ENCODE measurements around the gene ENDOD1. TPM values are rescaled to one million over a fixed set of nuclear protein-coding genes. Genes with fewer than 3 reads are reported as not detected.

ENDOD1 gene
- total RNA-seq, 1 experiment from 2014 or later: 16.2 TPM

DNA sequence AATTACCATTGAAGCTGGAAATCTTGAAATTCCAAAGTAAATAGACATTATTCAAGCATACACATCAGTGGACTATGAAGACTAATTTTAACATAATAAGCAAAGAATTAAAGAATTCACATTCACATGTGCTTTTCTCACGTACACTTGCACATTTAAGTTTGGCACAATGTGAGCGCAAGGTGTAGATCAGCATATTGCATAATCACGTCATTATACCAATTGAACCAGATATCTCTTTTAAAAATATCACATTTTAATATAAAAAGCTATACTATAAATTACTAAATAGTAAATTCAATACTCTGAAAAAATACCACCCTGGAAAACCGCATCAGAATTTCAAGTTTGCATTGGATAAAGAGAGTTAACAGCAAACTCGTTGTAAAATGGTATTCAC, 80.6 kb downstream of the ENDOD1 start:
- DNase-seq (ENCODE audit: low read depth): no peak

DNA sequence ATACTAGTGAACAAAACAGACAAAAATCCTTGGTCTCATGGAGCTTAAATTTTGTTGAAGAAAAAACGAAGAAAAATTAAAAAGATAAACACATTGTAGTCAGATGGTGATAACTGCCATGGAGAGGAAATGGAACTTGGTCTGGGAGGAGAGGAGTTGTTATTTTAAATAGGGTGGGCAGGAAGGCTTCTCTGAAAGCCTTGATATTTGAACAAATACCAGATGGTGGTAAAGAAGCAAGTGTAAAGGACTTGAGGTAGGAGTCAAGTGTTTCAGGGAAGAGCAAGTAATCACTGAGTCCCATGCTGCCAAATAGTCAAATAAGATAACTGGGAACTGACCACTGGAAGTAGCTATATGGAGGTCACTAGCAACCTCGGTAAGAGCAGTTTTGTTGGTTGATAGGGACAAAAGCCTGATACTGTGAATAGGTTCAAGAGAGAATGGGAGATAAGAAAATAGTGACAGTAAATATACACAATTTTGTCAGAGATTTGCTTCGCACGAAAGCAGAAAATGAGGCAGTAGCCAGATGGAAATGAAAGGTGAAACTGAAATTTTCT, 86.3 kb downstream of the ENDOD1 start:
- no peak for DNase-seq (ENCODE audit: low read depth)

Other genes starting within 250 kb of the ENDOD1 start
- gene CWC15, start 116.3 kb upstream of the ENDOD1 start, total RNA-seq (2014; rRNA removed; shearing (Covaris generic)): 58.9 and 83.9 TPM in 2 replicates
- 3.4 and 4.4 TPM in 2 replicates for gene KDM4D, start 116.1 kb upstream of the ENDOD1 start, total RNA-seq (2014; rRNA removed; shearing (Covaris generic))
- not detected in 2 replicates for gene KDM4E, start 64.6 kb upstream of the ENDOD1 start, total RNA-seq (2014; rRNA removed; shearing (Covaris generic))
- gene KDM4F, start 40.4 kb upstream of the ENDOD1 start, total RNA-seq (2014; rRNA removed; shearing (Covaris generic)): not detected in 2 replicates
- 11.1 and 25.1 TPM in 2 replicates for gene SRSF8, start 22.9 kb upstream of the ENDOD1 start, total RNA-seq (2014; rRNA removed; shearing (Covaris generic))
- gene SESN3, start 141.4 kb downstream of the ENDOD1 start, total RNA-seq (2014; rRNA removed; shearing (Covaris generic)): 2.4 and 4.2 TPM in 2 replicates